Osteoblast (primary cell): ENCODE data around the gene RFXANK. TPM values are rescaled to one million over a fixed set of nuclear protein-coding genes. Genes with fewer than 3 reads are reported as not detected.

ENCODE experiments used
- DNase-seq: peaks from one replicate; pipeline ENCODE4 v3.0.0; 2011; ENCODE audit warnings: low spot score, mixed read lengths; ENCODE audit not compliant: insufficient read length; ENCODE audit errors: missing footprints
- H2AFZ ChIP-seq: 2 replicates; pipeline ENCODE4 v1.6.0; 2011; ENCODE audit warnings: mild to moderate bottlenecking, low read length
- H3K27ac ChIP-seq: 2 replicates; pipeline ENCODE4 v1.5.1; 2011; ENCODE audit warnings: mild to moderate bottlenecking, low read depth, low read length, moderate library complexity
- H3K27me3 ChIP-seq: 2 replicates; pipeline ENCODE4 v1.6.0; 2012; ENCODE audit warnings: mild to moderate bottlenecking, control low read depth, inconsistent platforms, low read length, moderate library complexity; ENCODE audit not compliant: insufficient read depth
- H3K36me3 ChIP-seq: 2 replicates; pipeline ENCODE4 v1.5.1; 2011; ENCODE audit warnings: mild to moderate bottlenecking, low read length, control low read depth, moderate library complexity; ENCODE audit not compliant: insufficient read depth
- H3K4me1 ChIP-seq: 2 replicates; pipeline ENCODE4 v1.5.1; 2011; ENCODE audit warnings: mild to moderate bottlenecking, low read length, control low read depth, moderate library complexity; ENCODE audit not compliant: insufficient read depth
- H3K4me2 ChIP-seq: 2 replicates; pipeline ENCODE4 v1.6.0; 2011; ENCODE audit warnings: mild to moderate bottlenecking, low read length; ENCODE audit not compliant: insufficient read depth
- H3K4me3 ChIP-seq: fragments of 200-600 bp; sonication (generic); 3 replicates; pipeline ENCODE4 v1.5.1; 2012; ENCODE audit warnings: mild to moderate bottlenecking, low read length, inconsistent platforms; ENCODE audit not compliant: insufficient read depth
- H3K79me2 ChIP-seq: 2 replicates; pipeline ENCODE4 v1.6.0; 2012; ENCODE audit warnings: mild to moderate bottlenecking, low read length, control low read depth, inconsistent platforms; ENCODE audit not compliant: insufficient read depth
- H3K9me3 ChIP-seq: 2 replicates; pipeline ENCODE4 v1.5.1; 2011; ENCODE audit warnings: low read depth, low read length, control low read depth
- H4K20me1 ChIP-seq: 2 replicates; pipeline ENCODE4 v1.6.0; 2012; ENCODE audit warnings: mild to moderate bottlenecking, low read length, control low read depth; ENCODE audit not compliant: insufficient read depth
- CTCF ChIP-seq: IDR thresholded peaks from 2 replicates; pipeline ENCODE4 v1.5.1; 2011; ENCODE audit warnings: mild to moderate bottlenecking, low read depth, low read length, moderate library complexity; ENCODE audit errors: extremely low read depth
- total RNA-seq: library from RNA; depleted of rRNA; stranded (reverse); fragments of >200 nt; gene quantifications from 2 replicates; pipeline ENCODE4 v1.2.3, GENCODE V29; 2012

Gene RFXANK
- total RNA-seq, 1 donor: 47.4 TPM

DNA sequence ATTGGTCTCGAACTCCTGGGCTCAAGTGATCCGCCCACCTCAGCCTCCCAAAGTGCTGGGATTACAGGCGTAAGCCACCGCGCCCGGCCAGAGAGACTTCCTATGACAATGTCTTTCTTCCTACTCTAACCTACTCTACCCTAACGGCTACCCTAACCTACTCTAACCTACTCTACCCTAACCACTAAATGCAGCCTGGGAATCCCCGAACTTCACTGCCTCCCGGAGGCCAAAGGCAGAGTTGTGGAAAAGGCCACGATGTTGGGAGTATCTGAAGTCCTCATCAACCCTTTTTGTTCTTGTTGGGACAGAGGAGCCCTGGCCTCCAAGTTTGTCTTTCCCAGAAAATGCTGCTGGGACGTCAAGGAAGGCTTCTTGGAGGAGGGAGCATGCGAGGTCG, 12.1 kb downstream of the RFXANK start:
- Histone ChIP-seq H3K4me2 (no peak overlapping the region), H3K27ac (no peak overlapping the region), H3K4me3 (no peak overlapping the region), H3K27me3 (peaks cover 4% of the 10 kb centered on the region), H2AFZ (no peak overlapping the region), H4K20me1 (no peaks in the 10 kb centered on the region), H3K4me1 (peaks cover 11% of the 10 kb centered on the region), H3K9me3 (no peaks in the 10 kb centered on the region), H3K36me3 (peaks cover 3% of the 10 kb centered on the region), H3K79me2 (peaks cover 8% of the 10 kb centered on the region)
- no peak for TF ChIP-seq CTCF
- DNase-seq: peak; percentile 51

DNA sequence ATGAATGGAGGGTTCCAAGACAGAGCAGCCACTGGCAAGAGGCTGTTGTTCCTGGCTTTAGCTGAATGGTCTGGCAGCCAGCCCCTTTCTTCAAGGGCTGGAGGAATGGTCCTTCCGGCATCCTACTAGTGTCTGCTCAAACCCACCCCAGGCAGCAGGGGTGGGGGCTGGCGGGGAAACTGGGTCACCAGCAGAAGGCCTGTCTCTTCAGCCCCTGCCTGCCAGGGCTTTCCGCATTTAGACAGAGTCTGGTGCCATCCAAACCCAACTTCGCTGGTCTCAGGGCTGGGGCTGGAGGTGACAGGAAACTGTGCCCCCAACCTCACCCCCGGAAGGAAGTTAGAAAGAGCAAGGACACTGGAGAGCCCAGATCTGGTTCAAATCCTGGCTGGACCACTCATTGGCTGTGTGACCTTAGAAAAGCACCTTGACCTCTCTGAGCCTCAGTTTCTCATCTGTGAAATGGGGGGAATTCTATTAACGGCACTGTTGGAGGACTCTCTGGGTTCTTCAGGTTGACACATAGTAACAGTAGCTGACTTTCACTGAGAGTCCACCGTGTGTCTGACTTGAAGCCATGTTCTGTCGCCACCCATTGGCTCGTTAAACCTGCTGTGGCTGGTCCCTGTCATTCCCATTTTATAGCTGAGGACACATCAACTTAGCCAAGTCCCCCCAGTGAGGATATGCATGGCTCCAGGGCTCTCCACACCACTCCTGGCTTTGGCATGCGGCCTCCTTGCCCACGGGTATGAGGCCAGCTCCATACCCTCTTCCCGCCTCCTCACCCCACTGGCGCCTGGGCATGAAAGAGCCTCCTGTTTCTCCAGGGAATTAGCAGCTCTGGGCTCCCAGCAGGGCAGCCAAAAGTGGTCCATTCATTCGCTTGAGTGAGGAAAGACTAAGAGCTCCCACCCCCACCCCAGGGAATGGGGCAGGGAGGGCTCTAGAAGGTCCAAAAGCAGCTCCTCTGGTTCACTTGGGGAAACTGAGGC, 13.7 kb downstream of the RFXANK start:
- H3K4me1 ChIP-seq: peaks cover 11% of the 10 kb centered on the region
- no peaks in the 10 kb centered on the region for H3K36me3 ChIP-seq
- H2AFZ ChIP-seq: no peak overlapping the region
- H4K20me1 ChIP-seq: no peaks in the 10 kb centered on the region
- H3K9me3 ChIP-seq: no peaks in the 10 kb centered on the region
- DNase-seq: peak; percentile 44
- H3K4me3 ChIP-seq: no peak overlapping the region
- H3K4me2 ChIP-seq: no peak overlapping the region
- TF ChIP-seq CTCF: no peak
- H3K79me2 ChIP-seq: peaks cover 8% of the 10 kb centered on the region
- peaks cover 4% of the 10 kb centered on the region for H3K27me3 ChIP-seq
- no peak overlapping the region for H3K27ac ChIP-seq

GRCh38 chr19:19206938-19207337, 14.9 kb downstream of the RFXANK start:
- peak; percentile 58 for DNase-seq
- peaks cover 11% of the 10 kb centered on the region for H3K4me1 ChIP-seq
- no peaks in the 10 kb centered on the region for H4K20me1 ChIP-seq
- H3K79me2 ChIP-seq: peaks cover 8% of the 10 kb centered on the region
- H3K36me3 ChIP-seq: no peaks in the 10 kb centered on the region
- H3K9me3 ChIP-seq: no peaks in the 10 kb centered on the region
- H2AFZ ChIP-seq: no peak overlapping the region
- no peak overlapping the region for H3K4me3 ChIP-seq
- no peak overlapping the region for H3K4me2 ChIP-seq
- TF ChIP-seq CTCF: no peak
- H3K27me3 ChIP-seq: peaks cover 13% of the 10 kb centered on the region
- H3K27ac ChIP-seq: no peak overlapping the region
